ENCODE data around the gene RTP2. TPM values are rescaled to one million over a fixed set of nuclear protein-coding genes. Genes with fewer than 3 reads are reported as not detected.
"Not testable (repeated sequence)": the region's sequence is repeated elsewhere in the genome, so short reads cannot be mapped to it uniquely, and the experiment has no call there.

Gene RTP2
- total RNA-seq, 1 donor from 2014 or later = not detected

DNA sequence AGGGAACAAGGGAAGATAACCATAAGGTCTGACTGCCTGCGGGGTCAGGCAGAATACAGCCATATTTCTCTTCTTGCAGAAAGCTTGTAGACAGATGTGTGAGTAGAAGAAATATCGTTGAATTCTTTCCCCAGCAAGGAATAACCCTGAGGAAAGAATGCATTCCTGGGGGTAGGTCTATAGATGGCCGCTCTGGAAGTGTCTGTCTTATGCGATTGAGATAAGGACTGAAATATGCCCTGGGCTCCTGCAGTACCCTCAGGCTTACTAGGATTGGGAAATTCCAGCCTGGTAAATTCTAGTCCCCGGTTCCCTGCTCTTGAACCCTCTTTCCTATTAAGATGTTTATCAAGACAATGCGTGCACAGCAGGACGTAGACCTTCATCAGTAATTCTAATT is 16.4 kb downstream of the RTP2 start:
- ATAC-seq = no peak
- intact Hi-C loops (cut with micrococcal nuclease) = loop anchor here (10.0 kb wide), 1 partner anchor 471 kb away; no protein-coding TSS in a partner anchor
- no peak for DNase-seq

- intact Hi-C loops (cut with micrococcal nuclease) = loop anchor here (10.0 kb wide), 1 partner anchor 470 kb away; no protein-coding TSS in a partner anchor
- no peak for DNase-seq
- no peak for ATAC-seq
Measured at GRCh38 chr3:187684880-187685279, 17.5 kb downstream of the RTP2 start.

DNA sequence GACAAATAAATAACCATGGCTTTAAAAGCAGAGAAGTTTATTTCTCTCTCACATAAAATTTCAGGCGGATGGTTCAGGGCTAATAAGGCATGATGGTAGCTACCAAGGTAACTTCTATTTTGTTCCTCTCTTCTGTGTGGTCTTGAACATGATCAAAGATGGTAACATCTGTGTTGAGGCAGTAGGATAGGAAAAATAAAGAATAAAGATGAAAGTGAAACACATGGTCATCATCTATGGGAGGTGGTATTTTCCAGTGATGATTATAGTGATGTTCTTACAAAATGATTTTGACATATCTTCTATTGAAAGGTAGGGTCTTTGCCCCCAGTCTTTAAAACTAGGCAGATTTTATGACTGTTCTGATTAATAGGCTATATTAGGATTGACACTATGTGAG is 17.9 kb downstream of the RTP2 start:
- ATAC-seq = no peak
- intact Hi-C loops (cut with micrococcal nuclease) = loop anchor here (10.0 kb wide), 1 partner anchor 470 kb away; no protein-coding TSS in a partner anchor
- no peak for DNase-seq

DNA sequence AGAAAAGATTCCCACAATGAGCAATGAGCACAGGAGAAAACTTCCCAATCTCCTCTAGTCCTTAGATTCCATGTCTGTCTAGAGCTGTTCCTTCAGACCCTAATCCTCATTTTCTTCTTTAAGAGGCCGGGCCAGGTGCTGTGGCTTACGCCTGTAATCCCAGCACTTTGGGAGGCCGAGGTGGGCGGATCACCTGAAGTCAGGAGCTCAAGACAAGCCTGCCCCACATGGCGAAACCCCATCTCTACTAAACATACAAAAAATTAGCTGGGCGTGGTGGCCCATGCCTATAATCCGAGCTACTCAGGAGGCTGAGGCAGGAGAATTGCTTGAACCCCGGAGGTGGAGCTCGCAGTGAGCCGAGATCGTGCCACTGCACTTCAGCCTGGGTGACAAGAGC is 20.6 kb downstream of the RTP2 start:
- intact Hi-C loops (cut with micrococcal nuclease) = loop anchor here (10.0 kb wide), 1 partner anchor 467 kb away; no protein-coding TSS in a partner anchor
- not testable (repeated sequence) for ATAC-seq, DNase-seq

DNA sequence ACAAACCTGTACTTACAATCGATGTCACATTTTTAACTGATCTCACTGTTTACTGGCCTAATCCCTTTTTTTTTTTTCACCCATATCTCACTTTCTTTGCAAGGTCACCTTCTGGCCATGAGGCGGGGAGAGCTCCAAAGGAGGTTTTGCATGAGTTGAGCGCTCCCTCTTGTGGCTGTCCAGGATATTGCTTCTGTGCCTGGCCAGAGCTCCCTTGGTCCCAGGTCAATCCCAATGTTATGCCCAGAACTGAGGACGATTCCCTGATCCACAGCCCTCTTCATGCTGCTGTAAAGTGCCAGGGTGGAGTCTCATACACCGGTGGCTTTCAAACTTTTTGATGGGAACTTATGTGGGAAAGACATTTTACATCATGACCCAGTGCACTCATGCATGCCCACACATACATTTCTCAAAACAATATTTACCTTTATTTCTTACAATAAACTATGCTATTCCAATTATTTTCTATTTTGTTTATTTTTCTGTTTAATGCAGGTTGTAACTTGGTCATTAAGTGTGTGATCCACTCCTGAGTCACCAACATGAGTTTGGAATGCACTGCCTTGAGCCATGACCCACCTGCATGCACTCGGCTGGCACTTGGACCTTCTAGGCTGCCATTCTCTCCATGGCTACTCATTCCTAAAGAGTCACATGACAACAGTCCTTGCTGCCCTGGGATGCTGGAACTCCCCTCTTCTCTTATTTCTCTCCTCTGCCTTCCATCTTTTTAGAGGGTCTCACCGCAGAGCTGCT is 22.5 kb downstream of the RTP2 start:
- peak; percentile 97 for ATAC-seq

DNA sequence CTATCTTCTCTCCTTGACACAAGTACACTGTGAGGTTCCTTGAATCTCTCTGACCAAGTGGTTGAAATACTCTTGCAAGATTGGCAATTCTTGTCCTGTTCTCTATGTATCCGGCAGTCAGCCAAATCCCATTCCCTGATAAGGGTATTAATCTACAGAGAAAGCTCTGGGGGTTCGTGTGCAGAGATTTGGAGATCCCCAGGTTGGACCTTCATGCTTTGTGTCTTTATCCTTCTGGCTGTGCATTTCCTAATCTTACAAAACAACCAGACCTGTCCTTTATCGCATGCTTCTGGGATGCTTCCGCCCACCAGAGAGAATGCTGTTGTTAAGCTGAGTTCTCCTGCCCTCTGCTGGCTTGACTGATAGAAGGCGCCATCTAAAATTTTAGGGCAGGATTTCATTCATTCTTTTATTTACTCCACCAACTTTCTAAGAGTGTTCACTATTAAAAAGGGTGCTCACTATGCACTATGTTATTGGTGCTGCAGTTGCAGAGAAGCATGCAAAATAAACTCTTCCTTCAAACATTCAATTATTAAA is 23.6 kb downstream of the RTP2 start:
- no peak for DNase-seq
- ATAC-seq = peak; percentile 85
- intact Hi-C loops (cut with micrococcal nuclease) = loop anchor here (1.0 kb wide), 1 partner anchor 359 kb away; no protein-coding TSS in a partner anchor

More for the DNA sequence above, 22.5 kb downstream of the RTP2 start:
- intact Hi-C loops (cut with micrococcal nuclease) = loop anchor here (1.0 to 10.0 kb wide), 2 partner anchors 361 to 465 kb away; no protein-coding TSS in a partner anchor
- peak; percentile 80 for DNase-seq

- ATAC-seq (no peak), DNase-seq (no peak)
- intact Hi-C loops (cut with micrococcal nuclease) = no loop called here
Measured at GRCh38 chr3:187677604-187678003, 24.8 kb downstream of the RTP2 start.

- intact Hi-C loops (cut with micrococcal nuclease) = no loop called here
- DNase-seq (no peak), ATAC-seq (no peak)
Measured at GRCh38 chr3:187673012-187673411, 29.3 kb downstream of the RTP2 start.

GRCh38 chr3:187669675-187670504 is 32.5 kb downstream of the RTP2 start, which contains the start of gene SST:
Gene SST (minus strand): TSS chr3:187670394. CDS start chr3:187670291, 103 bp downstream.
- DNase-seq = peak; percentile 53
- peak; percentile 71 for ATAC-seq
- intact Hi-C loops (cut with micrococcal nuclease) = no loop called here

- DNase-seq (no peak), ATAC-seq (no peak)
- intact Hi-C loops (cut with micrococcal nuclease) = no loop called here
Measured at GRCh38 chr3:187667526-187667925, 34.8 kb downstream of the RTP2 start.

- intact Hi-C loops (cut with micrococcal nuclease) = no loop called here
Measured at GRCh38 chr3:187665764-187666402, 36.5 kb downstream of the RTP2 start.

DNA sequence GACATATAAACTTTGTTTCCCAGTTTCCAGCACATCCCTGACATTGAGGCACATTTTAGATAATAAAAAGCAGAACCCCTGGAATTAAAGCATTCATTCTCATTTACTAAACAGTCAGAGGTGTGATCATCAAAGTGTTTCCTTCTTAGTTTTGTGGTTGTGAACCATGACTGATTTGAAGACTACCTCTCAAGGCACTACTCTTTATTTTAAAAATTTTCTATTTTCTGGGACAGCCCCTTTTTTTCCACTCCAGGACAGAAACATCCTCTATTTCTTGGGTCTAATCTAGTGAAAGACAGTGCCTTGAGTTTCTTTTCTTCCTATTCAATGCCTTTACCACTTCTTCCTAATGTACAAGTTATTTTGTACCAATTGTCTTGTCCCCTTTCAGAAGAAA is 37.3 kb downstream of the RTP2 start:
- ATAC-seq (no peak), DNase-seq (no peak)
- intact Hi-C loops (cut with micrococcal nuclease) = no loop called here

More at GRCh38 chr3:187665764-187666402, 36.5 kb downstream of the RTP2 start:
- no peak for DNase-seq
- ATAC-seq = no peak

DNA sequence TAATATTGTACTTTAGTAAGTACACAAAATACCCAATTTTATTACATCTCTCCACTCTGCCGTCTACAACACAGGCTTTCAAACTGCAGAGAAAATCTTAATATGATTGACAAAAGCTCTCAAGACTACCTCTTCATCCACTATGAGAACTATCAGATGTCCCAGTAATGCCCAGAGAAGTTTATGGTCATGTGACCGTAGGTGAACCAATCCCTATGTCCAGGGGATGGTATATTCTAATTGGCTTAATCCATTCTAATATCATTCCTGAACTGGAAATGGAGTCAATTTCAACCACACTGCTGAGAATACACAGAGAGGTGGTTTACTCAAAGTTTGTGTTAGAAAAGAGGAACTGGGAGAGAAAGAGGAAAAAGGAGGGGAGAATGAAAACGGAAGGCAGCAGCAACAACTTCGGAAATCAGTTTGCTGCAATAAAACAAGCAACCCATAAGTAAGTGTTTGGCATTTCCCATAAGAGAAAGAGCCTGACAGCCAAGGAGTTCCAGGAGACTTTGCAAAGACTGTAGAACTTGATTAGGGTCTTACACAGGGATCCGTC is 39.4 kb downstream of the RTP2 start:
- no peak for ATAC-seq
- intact Hi-C loops (cut with micrococcal nuclease) = no loop called here
- DNase-seq = no peak

DNA sequence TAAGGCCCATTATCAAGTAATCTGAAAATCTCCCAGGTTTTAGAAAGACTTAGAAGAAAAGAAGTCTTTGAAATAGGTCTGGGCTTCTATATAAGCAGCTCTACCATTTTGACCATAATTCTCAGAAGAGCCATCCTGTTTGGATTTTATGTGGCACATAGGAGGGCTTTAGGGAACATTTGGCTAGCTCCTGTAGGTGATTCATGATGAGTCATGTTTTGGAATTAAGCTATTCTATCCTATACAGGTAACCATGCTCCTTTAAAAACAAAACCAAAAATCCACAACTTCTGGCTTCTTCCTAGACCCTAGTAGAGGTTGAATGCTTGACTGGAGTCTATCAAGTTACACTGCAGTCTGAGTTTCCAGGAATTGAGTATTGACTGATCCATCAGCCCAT is 41.1 kb downstream of the RTP2 start:
- ATAC-seq = no peak
- no peak for DNase-seq
- intact Hi-C loops (cut with micrococcal nuclease) = no loop called here

DNA sequence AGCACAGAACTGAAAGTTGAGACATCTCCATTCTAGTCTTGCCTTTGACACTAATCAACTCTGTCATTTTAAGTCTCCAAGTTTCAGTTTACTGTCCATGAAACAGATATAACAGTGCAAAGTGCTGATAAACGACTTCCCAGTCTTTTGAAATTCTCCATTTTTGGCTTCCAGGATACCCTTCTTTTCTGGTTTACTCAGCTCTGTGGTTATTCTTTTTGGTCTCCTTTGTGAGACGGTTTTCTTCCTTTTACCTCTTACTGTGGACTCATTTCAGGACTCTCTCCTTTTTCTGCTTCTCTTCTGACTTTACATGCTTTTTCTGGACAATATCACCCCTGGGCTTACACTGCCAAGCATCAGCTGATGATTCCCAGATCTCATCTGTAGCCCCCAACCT is 51.1 kb downstream of the RTP2 start:
- intact Hi-C loops (cut with micrococcal nuclease) = no loop called here
- DNase-seq = no peak
- ATAC-seq = no peak

Data from left ventricle myocardium superior (tissue), 1 donor.